Tibial artery (tissue), 4 donors: Measurements from ENCODE around the gene WDR59.

Experiments
- DNase-seq, 2 donors: peaks; one replicate each; pipeline ENCODE4 v3.0.0-alpha.2; 2019
- H3K27ac ChIP-seq, 2 donors: fragments of 200-600 bp; sonication (generic) in 1 of 2; 1 replicate in 1 of 2; 2 replicates in 1 of 2; pipeline ENCODE4 v1.5.1; 2018 to 2019; ENCODE audit warnings: mild to moderate bottlenecking in 1 of 2
- H3K27me3 ChIP-seq, 2 donors: fragments of 200-600 bp; sonication (generic) in 1 of 2; one replicate each; pipeline versions ENCODE4 v1.5.1 to v1.6.0; 2016 to 2019
- H3K36me3 ChIP-seq, 3 donors: fragments of 200-600 bp; sonication (generic) in 2 of 3; one replicate each; pipeline ENCODE4 v1.5.1; 2016 to 2019; ENCODE audit warnings: mild to moderate bottlenecking in 2 of 3
- H3K4me1 ChIP-seq, 4 donors: fragments of 200-600 bp; sonication (generic) in 2 of 4; 1 replicate in 3 of 4; 2 replicates in 1 of 4; pipeline ENCODE4 v1.5.1; 2016 to 2019
- H3K4me3 ChIP-seq, 2 donors: fragments of 200-600 bp; sonication (generic) in 1 of 2; 1 replicate in 1 of 2; 2 replicates in 1 of 2; pipeline ENCODE4 v1.5.1; 2018 to 2019; ENCODE audit warnings: mild to moderate bottlenecking in 2 of 2
- H3K9me3 ChIP-seq, 3 donors: fragments of 200-600 bp; sonication (generic) in 1 of 3; one replicate each; pipeline ENCODE4 v1.5.1; 2016 to 2019
- intact Hi-C: fragments of 100-400 bp; cut with DNase I; formaldehyde crosslinking; loops from one replicate; pipeline ENCODE4 v1.15.0; 2023; ENCODE audit warnings: low total_unique reads
- TF ChIP-seq, protein P1 (sequence below), 2 experiments: fragments of 200-600 bp in 1 of 2; fragments of 450-650 bp in 1 of 2; IDR thresholded peaks; one replicate each; pipeline ENCODE4 v1.5.1; 2017 to 2019; ENCODE audit warnings: antibody characterized with exemption in 2 of 2, mild to moderate bottlenecking in 1 of 2, moderate library complexity in 1 of 2

The WDR59 gene

GRCh38 chr16:74899816-74900215 is 85.1 kb downstream of the WDR59 start:
- H3K9me3 ChIP-seq = no peaks in the 10 kb centered on the region
- H3K27ac ChIP-seq = no peak overlapping the region
- no peak for DNase-seq
- H3K4me3 ChIP-seq = no peak overlapping the region
- intact Hi-C loops = no loop called here
- no peaks in the 10 kb centered on the region for H3K27me3 ChIP-seq
- H3K36me3 ChIP-seq = peaks cover 29 to 75% (median 52%) of the 10 kb centered on the region in 3 donors
- H3K4me1 ChIP-seq = no peaks in the 10 kb centered on the region
- TF ChIP-seq, protein P1, sequence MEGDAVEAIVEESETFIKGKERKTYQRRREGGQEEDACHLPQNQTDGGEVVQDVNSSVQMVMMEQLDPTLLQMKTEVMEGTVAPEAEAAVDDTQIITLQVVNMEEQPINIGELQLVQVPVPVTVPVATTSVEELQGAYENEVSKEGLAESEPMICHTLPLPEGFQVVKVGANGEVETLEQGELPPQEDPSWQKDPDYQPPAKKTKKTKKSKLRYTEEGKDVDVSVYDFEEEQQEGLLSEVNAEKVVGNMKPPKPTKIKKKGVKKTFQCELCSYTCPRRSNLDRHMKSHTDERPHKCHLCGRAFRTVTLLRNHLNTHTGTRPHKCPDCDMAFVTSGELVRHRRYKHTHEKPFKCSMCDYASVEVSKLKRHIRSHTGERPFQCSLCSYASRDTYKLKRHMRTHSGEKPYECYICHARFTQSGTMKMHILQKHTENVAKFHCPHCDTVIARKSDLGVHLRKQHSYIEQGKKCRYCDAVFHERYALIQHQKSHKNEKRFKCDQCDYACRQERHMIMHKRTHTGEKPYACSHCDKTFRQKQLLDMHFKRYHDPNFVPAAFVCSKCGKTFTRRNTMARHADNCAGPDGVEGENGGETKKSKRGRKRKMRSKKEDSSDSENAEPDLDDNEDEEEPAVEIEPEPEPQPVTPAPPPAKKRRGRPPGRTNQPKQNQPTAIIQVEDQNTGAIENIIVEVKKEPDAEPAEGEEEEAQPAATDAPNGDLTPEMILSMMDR (IDR thresholded peaks at IDR 0.05) = no peak

- intact Hi-C loops = no loop called here
- Histone ChIP-seq H3K27ac (no peak overlapping the region), H3K4me1 (no peaks in the 10 kb centered on the region), H3K27me3 (no peaks in the 10 kb centered on the region), H3K9me3 (no peaks in the 10 kb centered on the region), H3K36me3 (peaks cover 22 to 74% (median 56%) of the 10 kb centered on the region in 3 donors), H3K4me3 (no peak overlapping the region)
- TF ChIP-seq, protein P1 (IDR thresholded peaks at IDR 0.05) = no peak
- DNase-seq = no peak
Observed at GRCh38 chr16:74898659-74899058, 86.3 kb downstream of the WDR59 start.

DNA sequence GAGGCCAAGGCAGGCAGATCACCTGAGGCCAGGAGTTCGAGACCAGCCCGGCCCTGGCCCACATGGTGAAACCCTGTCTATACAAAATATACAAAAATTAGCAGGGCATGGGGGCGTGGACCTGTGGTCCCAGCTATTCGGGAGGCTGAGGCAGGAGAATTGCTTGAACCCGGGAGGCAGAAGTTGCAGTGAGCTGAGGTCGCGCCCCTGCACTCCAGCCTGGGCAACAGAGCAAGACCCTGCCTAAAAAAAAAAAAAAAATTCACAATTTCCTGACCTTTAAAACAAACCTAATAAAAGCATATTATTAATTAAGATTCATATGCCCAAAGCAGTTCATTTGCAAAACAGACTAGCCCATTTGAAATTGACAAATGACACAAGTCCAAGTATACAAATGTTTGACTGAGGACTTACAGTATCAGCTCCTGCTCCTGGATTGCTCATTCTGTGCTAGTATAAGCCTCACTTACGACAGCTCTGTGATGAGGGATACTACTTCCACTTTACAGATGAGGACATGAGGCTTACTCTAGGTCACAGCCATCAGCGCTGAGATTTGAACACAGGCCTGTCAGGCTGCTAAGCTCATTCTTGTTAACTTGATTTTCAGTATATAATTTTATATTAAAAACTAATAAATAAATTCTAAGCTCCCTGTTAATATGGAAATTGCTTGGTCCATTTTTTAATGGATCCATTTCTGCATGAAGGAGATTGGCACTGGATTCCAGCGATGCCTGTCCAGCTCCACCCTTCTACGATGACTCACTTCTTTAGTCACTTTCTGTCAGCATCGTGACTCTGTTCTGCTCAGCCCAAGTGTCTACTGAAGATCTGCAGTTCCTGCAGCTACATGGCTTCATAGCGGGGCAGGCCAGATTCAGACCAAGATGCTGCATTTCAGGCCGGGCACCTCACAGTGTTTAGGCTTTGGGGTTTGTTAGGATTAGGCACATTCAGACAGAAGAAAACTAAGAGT is 88.2 kb downstream of the WDR59 start:
- no peaks in the 10 kb centered on the region for H3K4me1 ChIP-seq
- no peak overlapping the region for H3K27ac ChIP-seq
- H3K9me3 ChIP-seq = no peaks in the 10 kb centered on the region
- intact Hi-C loops = no loop called here
- no peak for DNase-seq
- TF ChIP-seq, protein P1 (IDR thresholded peaks at IDR 0.05) = no peak
- peaks cover 31 to 78% (median 58%) of the 10 kb centered on the region in 3 donors for H3K36me3 ChIP-seq
- no peaks in the 10 kb centered on the region for H3K27me3 ChIP-seq
- H3K4me3 ChIP-seq = no peak overlapping the region

GRCh38 chr16:74893541-74893940 is 91.4 kb downstream of the WDR59 start:
- Histone ChIP-seq H3K27ac (no peak overlapping the region), H3K36me3 (peaks cover 54 to 80% (median 66%) of the 10 kb centered on the region in 3 donors), H3K27me3 (no peaks in the 10 kb centered on the region), H3K9me3 (no peaks in the 10 kb centered on the region), H3K4me3 (no peak overlapping the region), H3K4me1 (no peaks in the 10 kb centered on the region)
- intact Hi-C loops = no loop called here
- no peak for DNase-seq
- TF ChIP-seq, protein P1 (IDR thresholded peaks at IDR 0.05) = no peak

- TF ChIP-seq, protein P1 (IDR thresholded peaks at IDR 0.05) = no peak
- no peaks in the 10 kb centered on the region for H3K4me1 ChIP-seq
- H3K9me3 ChIP-seq = no peaks in the 10 kb centered on the region
- H3K27ac ChIP-seq = no peak overlapping the region
- H3K36me3 ChIP-seq = peaks cover 54 to 80% (median 73%) of the 10 kb centered on the region in 3 donors
- no peaks in the 10 kb centered on the region for H3K27me3 ChIP-seq
- H3K4me3 ChIP-seq = no peak overlapping the region
- DNase-seq = no peak
- intact Hi-C loops = no loop called here
Observed at GRCh38 chr16:74892574-74893461, 92.1 kb downstream of the WDR59 start.
